K562 (cell line): ENCODE results near the gene PRAMEF12. TPM values are rescaled to one million over a fixed set of nuclear protein-coding genes. Genes with fewer than 3 reads are reported as not detected.

Experiments used
- ATF3 ChIP-seq, 2 experiments: fragments of 450-650 bp in 1 of 2; sonication (generic) in 1 of 2; formaldehyde crosslinking in 1 of 2; IDR thresholded peaks in 1 of 2; conservative IDR thresholded peaks in 1 of 2; 2 replicates each; pipeline versions ENCODE4 v1.6.1 to v1.8.1; 2016 to 2023; ENCODE audit warnings: mild to moderate bottlenecking in 2 of 2, moderate library complexity in 2 of 2, inconsistent platforms in 1 of 2, missing genetic modification reagents in 1 of 2
- CEBPG ChIP-seq, 3 experiments: fragments of 200-800 bp in 1 of 3; sonication (Bioruptor generic) in 1 of 3; sonication (generic) in 1 of 3; formaldehyde crosslinking in 1 of 3; IDR thresholded peaks in 2 of 3; conservative IDR thresholded peaks in 1 of 3; 2 replicates each; pipeline versions ENCODE4 v1.6.1 to v1.8.0; 2016 to 2022; ENCODE audit warnings: missing compliant biosample characterization in 2 of 3, missing genetic modification characterization in 2 of 3, mild to moderate bottlenecking in 1 of 3, missing genetic modification reagents in 1 of 3
- EP400 ChIP-seq: fragments of 450-650 bp; IDR thresholded peaks from 2 replicates; pipeline ENCODE4 v1.6.1; 2017; ENCODE audit warnings: antibody characterized with exemption, mild to moderate bottlenecking, moderate library complexity
- ESRRA ChIP-seq: fragments of 450-650 bp; IDR thresholded peaks from 2 replicates; pipeline ENCODE4 v1.6.1; 2014; ENCODE audit warnings: low read depth, mild to moderate bottlenecking, moderate library complexity, borderline replicate concordance
- GMEB1 ChIP-seq: fragments of 250-450 bp; sonication (Bioruptor Pico); IDR thresholded peaks from 2 replicates; pipeline ENCODE4 v1.4.0; 2020; ENCODE audit warnings: mild to moderate bottlenecking
- HMBOX1 ChIP-seq: sonication (generic); IDR thresholded peaks from 2 replicates; pipeline ENCODE4 v1.6.1; 2016
- HOMEZ ChIP-seq: fragments of 250-450 bp; sonication (Bioruptor Pico); IDR thresholded peaks from 2 replicates; pipeline ENCODE4 v1.4.0; 2020; ENCODE audit warnings: mild to moderate bottlenecking, moderate library complexity
- KDM4B ChIP-seq, 2 experiments: fragments of 450-650 bp in 1 of 2; sonication (generic) in 1 of 2; IDR thresholded peaks; 2 replicates each; pipeline ENCODE4 v1.6.1; 2016 to 2017; ENCODE audit warnings: borderline replicate concordance in 2 of 2, antibody characterized with exemption in 1 of 2, low read depth in 1 of 2, mild to moderate bottlenecking in 1 of 2
- MAFK ChIP-seq: IDR thresholded peaks from 2 replicates; pipeline ENCODE4 v1.6.1; 2011; ENCODE audit warnings: low read length, improper control_type of control experiment
- MTA3 ChIP-seq: fragments of 450-650 bp; formaldehyde crosslinking; IDR thresholded peaks from 2 replicates; pipeline ENCODE4 v1.6.1; 2017; ENCODE audit warnings: mild to moderate bottlenecking, borderline replicate concordance
- SMARCA4 ChIP-seq: fragments of 450-650 bp; IDR thresholded peaks from 2 replicates; pipeline ENCODE4 v1.6.1; 2016
- SMARCA5 ChIP-seq: fragments of 450-650 bp; IDR thresholded peaks from 2 replicates; pipeline ENCODE4 v1.6.1; 2016
- SMARCE1 ChIP-seq: fragments of 450-650 bp; IDR thresholded peaks from 2 replicates; pipeline ENCODE4 v1.7.1; 2016; ENCODE audit warnings: mild to moderate bottlenecking
- TCF15 ChIP-seq: fragments of 250-450 bp; sonication (Bioruptor Pico); IDR thresholded peaks from 2 replicates; pipeline ENCODE4 v1.8.0; 2022; ENCODE audit warnings: moderate library complexity, mild to moderate bottlenecking, inconsistent platforms
- XRCC4 ChIP-seq: IDR thresholded peaks from one replicate; pipeline ENCODE4 v1.6.1; 2011; ENCODE audit not compliant: insufficient read depth, insufficient read length; ENCODE audit errors: extremely low read depth
- ZKSCAN8 ChIP-seq: fragments of 200-800 bp; sonication (Bioruptor generic); IDR thresholded peaks from 2 replicates; pipeline ENCODE4 v1.6.1; 2016; ENCODE audit warnings: missing genetic modification characterization, missing compliant biosample characterization
- ZNF24 ChIP-seq: fragments of 450-650 bp; IDR thresholded peaks from 2 replicates; pipeline ENCODE4 v1.6.1; 2016
- ZNF311 ChIP-seq: fragments of 250-450 bp; sonication (Bioruptor Pico); IDR thresholded peaks from 2 replicates; pipeline ENCODE4 v1.4.0; 2020; ENCODE audit warnings: mild to moderate bottlenecking, moderate library complexity
- ZNF740 ChIP-seq, 3 experiments: fragments of 200-800 bp in 1 of 3; sonication (Bioruptor generic) in 1 of 3; sonication (generic) in 1 of 3; formaldehyde crosslinking in 1 of 3; IDR thresholded peaks; 2 replicates each; pipeline versions ENCODE4 v1.6.1 to v1.8.0; 2016 to 2022; ENCODE audit warnings: mild to moderate bottlenecking in 2 of 3, missing compliant biosample characterization in 2 of 3, missing genetic modification characterization in 2 of 3, missing genetic modification reagents in 1 of 3
- polyA plus RNA-seq, 8 experiments: library from polyadenylated mRNA; depleted of rRNA in 4 of 8; stranded (reverse) in 5 of 8; unstranded in 3 of 8; fragments of >200 nt; fragmentation: Nextera tagmentation in 2 of 8; fragmentation: Illumina TruSeq in 1 of 8; extraction: Ambion mirVana in 2 of 8; extraction: Trizol in 1 of 8; gene quantifications; 2 replicates each; pipeline versions ENCODE4 v1.2.1 to v1.2.3, GENCODE V29; 2011 to 2014; ENCODE audit warnings: inconsistent platforms in 1 of 8, missing spikeins in 1 of 8
- total RNA-seq, 7 experiments: library from RNA; depleted of rRNA in 6 of 7; stranded (reverse); fragments of >200 nt in 6 of 7; fragmentation: Illumina TruSeq in 2 of 7; extraction: Trizol in 2 of 7; gene quantifications; 2 replicates each; pipeline versions ENCODE4 v1.2.1 to v1.2.3, GENCODE V29; 2011 to 2021; ENCODE audit warnings: low replicate concordance in 1 of 7

Gene PRAMEF12
- total and polyA plus RNA-seq, 9 of the 15 experiments (the other 6 are each of a cell fraction or from before 2014, with no cell fraction given): not detected

- TF ChIP-seq TCF15 (CRISPR knock-in tag): no peak
- TF ChIP-seq XRCC4: no peak
- TF ChIP-seq ZNF740 (CRISPR knock-in tag; IDR thresholded peaks at IDR 0.05): no peak
- TF ChIP-seq ZNF740 (tag; IDR thresholded peaks at IDR 0.05): 0 out of 4 replicates have a peak, but pooled peaks of 1 of the 2 experiments have one; percentile 16
- TF ChIP-seq MAFK: no peak
- no peak for TF ChIP-seq KDM4B (IDR thresholded peaks at IDR 0.05; ENCODE audit: borderline replicate concordance in 2 of 2, low read depth in 1 of 2)
- TF ChIP-seq SMARCE1: peak; percentile 83; the same call in 1 of the 2 replicates
- TF ChIP-seq ZNF24: peak; percentile 91
- peak; percentile 95 for TF ChIP-seq ATF3 (IDR thresholded peaks at IDR 0.05)
- no peak for TF ChIP-seq ATF3 (CRISPR knock-in tag; conservative IDR thresholded peaks at IDR 0.05)
- TF ChIP-seq SMARCA4: peak; percentile 80; the same call in 1 of the 2 replicates
- peak; percentile 42; the same call in 1 of the 2 replicates for TF ChIP-seq ZKSCAN8
- peak; percentile 32; the same call in 1 of the 2 replicates for TF ChIP-seq HMBOX1
- no peak for TF ChIP-seq ZNF311 (CRISPR knock-in tag)
- TF ChIP-seq SMARCA5: peak; percentile 91; the same call in 1 of the 2 replicates
- TF ChIP-seq MTA3: peak; percentile 34; the same call in 1 of the 2 replicates
- TF ChIP-seq EP400: peak; percentile 46; the same call in 1 of the 2 replicates
- TF ChIP-seq GMEB1 (CRISPR knock-in tag): no peak
- peak; percentile 45; the same call in 1 of the 2 replicates for TF ChIP-seq ESRRA
- TF ChIP-seq CEBPG (CRISPR knock-in tag; IDR thresholded peaks at IDR 0.05): peak; percentile 95
- peak; percentile 97 to 100 for TF ChIP-seq CEBPG (tag; conservative IDR thresholded peaks at IDR 0.05 in 1 of 2, IDR thresholded peaks at IDR 0.05 in 1 of 2)
- no peak for TF ChIP-seq HOMEZ
These were observed 28.2 kb upstream of the PRAMEF12 start (continued) for GRCh38 chr1:12745126-12745991.
